DMS53 treated with DMSO at 0.1 percent for 48 hours (cell line): ENCODE measurements around the gene IFNGR1.
"Not testable (repeated sequence)": the region's sequence is repeated elsewhere in the genome, so short reads cannot be mapped to it uniquely, and the experiment has no call there.

ENCODE experiments used
- DNase-seq: peaks from one replicate; lab custom pipeline; 2025; ENCODE audit not compliant: unreplicated experiment; lab: John Stamatoyannopoulos, UW

IFNGR1 gene

DNA sequence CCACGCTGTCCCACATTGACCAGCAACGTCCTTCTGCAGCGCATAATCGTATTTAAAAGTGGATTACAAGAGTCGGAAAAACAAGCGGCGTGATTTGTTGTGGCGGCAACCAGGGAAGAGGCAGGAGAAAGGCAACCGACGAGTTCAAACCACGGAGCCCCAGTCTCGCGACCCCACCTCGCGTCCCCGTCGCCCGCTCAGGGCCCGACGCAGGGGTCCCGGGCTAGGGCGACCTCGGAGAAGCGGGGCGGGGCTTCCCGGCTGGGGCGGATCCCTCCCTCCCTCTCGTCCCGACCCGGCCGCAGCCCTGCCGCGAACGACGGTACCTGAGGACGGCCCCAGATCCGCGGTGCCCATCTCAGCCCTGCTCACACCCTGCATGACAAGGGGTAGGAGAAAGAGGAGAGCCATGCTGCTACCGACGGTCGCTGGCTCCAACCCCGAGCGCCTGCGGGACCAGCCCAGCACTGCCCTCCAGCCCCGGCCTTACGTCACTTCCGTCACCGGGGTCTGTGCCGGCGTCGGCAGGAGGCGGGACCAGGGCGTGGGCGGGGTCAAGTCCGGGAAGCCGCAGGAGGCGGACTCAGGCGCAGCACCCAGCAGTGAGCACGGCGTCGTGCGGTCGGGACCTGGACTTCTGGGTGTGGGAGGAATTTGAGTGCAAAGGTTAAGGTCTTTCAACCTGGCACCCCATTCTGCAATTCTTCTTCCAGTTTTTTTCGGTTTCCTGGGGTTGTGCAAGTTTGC is at the start of gene IFNGR1:
IFNGR1 (minus strand) TSS at position 469 of the 747 bp plus-strand sequence; CDS start at position 411, 58 bp downstream.
- peak; percentile 42 for DNase-seq

- DNase-seq = no peak
These were observed 49.7 kb upstream of the IFNGR1 start for GRCh38 chr6:137268911-137269310.

GRCh38 chr6:137266309-137266586 is 47.1 kb upstream of the IFNGR1 start:
- DNase-seq = no peak

DNA sequence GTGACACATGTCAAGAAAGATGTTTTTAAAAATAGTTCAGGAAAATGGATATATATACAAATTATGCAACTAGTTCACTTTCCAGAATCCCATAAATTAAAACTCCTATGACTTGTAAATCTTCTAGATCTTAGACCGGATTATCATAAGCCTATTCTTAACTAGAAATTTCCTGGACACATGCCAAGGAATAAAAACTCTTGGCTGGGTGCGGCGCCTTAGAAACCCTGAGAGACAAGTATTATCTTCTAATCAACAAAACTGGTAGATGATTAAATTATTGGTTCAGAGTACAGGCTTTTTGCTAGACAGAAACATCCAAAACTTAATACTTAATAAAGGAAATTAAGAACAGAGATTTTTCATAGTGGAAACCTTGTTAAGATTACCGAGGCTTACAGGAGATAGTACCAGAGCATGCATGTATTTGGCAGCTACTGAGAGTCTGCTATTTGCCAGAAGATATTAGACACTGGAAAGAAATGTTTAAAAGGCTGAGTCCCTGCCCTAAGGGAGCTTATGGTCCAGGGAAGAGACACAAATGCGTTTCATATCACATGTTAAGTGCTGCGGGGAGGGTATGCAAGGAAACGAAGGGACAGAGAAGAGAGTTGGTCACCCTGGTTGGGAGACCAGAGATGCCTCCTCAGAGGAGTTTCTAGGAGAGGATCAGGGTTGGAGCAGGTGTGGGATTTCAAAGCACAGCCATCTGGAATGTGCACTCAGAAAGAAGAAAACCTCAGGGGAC is 46.5 kb upstream of the IFNGR1 start:
- no peak for DNase-seq

- DNase-seq = no peak
These were observed 45.3 kb upstream of the IFNGR1 start for GRCh38 chr6:137264311-137265075.

GRCh38 chr6:137261761-137262160 is 42.6 kb upstream of the IFNGR1 start:
- no peak for DNase-seq

GRCh38 chr6:137261361-137261760 is 42.2 kb upstream of the IFNGR1 start:
- DNase-seq = no peak

GRCh38 chr6:137260217-137260616 is 41.0 kb upstream of the IFNGR1 start:
- DNase-seq = no peak

DNA sequence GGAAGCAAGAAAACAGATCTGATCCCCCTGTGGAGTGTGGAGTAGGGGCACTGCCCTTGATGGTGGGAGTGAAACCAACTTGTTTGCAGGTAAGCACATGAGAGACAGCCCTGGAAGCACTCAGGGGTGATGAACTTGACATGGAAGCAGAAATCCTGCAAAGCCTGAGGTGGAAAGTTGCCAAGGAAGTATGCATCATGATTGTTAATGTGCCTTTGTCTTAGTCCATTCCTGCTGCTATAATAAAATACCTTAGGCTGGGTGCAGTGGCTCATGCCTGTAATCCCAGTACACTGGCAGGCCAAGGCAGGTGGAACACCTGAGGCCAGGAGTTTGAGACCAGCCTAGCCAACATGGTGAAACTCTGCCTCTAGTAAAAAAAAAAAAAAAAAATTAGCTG is 40.2 kb upstream of the IFNGR1 start:
- DNase-seq = no peak

DNA sequence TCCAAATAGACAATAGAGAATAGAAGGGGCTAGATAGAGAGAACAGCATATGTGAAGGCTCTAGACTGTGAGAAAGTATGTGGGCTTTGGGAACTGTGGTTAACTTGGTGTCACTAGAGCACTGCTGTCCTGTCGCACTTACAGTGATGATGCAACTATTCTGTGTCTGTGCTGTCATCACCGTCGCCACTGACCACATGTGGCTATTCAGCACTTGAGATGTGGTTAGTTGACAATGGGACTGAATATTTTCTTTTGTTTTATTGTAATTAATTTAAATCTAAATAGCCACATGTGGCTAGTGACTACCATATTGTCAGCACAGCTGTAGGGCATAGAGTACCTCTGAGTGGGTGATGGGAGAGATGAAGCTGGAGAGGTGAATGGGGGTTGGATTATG is 39.0 kb upstream of the IFNGR1 start:
- DNase-seq = no peak

- DNase-seq = no peak
These were observed 37.3 kb upstream of the IFNGR1 start for GRCh38 chr6:137256350-137257103.

DNA sequence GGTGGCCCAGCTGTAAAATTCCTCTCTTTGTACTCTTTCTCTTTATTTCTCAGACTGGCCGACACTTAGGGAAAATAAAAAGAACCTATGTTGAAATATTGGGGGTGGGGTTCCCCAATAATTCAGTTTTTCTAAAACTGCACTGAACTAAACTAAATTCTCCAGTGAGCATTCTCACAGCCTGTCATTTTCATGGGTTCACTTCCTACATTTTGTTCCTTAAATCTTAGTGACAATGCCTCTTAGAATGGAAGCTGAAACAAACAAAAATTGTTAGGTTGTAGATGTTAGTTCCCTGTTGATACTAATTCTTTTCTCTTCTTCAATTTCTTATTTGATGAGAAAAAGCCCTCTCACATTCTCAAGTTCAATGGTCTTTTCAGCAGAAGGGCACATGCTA is 35.8 kb upstream of the IFNGR1 start:
- DNase-seq = no peak

- DNase-seq = not testable (repeated sequence)
These were observed 35.2 kb upstream of the IFNGR1 start for GRCh38 chr6:137254430-137254829.

GRCh38 chr6:137248702-137249101 is 29.5 kb upstream of the IFNGR1 start:
- DNase-seq = no peak

DNA sequence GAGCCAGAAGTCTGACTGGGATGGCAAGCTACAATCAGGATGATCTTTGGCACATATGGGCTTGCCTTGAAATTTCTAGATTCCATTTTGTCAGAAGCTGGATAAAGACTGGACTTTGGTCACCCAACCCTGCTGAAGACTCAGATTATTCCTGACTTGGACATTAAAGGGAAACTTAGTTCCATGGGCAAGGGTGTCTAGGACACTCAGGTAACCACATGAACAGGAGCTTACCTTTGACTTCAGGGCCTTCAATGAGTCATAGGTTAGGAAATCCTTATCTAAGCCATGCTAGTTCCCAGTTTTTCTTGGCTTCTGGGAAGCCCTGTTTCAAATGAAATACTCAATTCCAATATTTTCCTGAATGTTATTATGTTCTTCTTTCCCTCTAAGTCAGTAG is 28.5 kb upstream of the IFNGR1 start:
- DNase-seq = no peak

- DNase-seq = no peak
These were observed 27.6 kb upstream of the IFNGR1 start for GRCh38 chr6:137246791-137247202.

DNA sequence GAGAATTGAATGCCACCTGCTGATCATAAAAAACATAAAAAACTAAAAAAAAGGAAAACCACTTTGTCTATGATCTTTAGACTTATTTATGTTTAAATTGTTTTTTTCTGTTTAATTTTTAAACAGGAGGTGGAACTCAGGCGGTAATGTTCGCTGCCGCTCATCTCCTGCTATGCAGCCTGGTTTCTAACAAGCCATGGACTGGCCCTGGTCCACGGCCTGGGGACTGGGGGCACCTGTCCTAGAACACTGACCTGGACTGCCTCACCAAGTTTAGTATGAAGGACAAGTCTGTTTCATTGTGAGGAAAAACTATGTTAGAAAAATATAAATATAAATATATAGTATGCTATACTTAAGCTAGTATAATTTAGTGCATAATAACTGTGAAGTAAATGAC is 27.0 kb upstream of the IFNGR1 start:
- no peak for DNase-seq

DNA sequence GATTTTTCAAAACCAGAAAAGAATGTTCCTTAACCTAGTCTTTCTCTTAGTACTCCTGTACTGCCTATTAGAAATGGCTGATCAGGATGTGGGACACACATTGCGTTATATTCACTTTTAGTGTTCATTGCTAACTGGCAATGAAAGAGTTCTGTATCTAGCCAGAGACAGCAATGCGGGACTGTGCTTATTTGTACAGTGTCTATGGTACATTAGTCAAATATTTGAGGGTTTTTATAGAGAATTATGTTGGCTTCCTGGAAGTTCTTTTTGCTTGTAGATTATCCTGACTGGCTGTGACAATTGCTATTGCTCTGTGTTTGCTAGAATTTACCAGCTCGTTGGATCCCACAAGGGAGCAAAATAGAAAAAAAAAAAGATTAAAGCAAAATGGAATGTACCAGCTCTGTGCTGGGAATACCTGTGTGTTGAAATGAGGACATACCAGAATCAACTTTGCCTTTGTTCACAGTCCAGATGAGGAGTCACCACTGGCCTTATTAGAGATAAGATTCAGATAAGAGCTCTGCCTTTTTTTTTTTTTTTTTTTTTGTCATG is 22.4 kb upstream of the IFNGR1 start:
- DNase-seq = no peak

GRCh38 chr6:137240168-137240567 is 21.0 kb upstream of the IFNGR1 start:
- DNase-seq = no peak

DNA sequence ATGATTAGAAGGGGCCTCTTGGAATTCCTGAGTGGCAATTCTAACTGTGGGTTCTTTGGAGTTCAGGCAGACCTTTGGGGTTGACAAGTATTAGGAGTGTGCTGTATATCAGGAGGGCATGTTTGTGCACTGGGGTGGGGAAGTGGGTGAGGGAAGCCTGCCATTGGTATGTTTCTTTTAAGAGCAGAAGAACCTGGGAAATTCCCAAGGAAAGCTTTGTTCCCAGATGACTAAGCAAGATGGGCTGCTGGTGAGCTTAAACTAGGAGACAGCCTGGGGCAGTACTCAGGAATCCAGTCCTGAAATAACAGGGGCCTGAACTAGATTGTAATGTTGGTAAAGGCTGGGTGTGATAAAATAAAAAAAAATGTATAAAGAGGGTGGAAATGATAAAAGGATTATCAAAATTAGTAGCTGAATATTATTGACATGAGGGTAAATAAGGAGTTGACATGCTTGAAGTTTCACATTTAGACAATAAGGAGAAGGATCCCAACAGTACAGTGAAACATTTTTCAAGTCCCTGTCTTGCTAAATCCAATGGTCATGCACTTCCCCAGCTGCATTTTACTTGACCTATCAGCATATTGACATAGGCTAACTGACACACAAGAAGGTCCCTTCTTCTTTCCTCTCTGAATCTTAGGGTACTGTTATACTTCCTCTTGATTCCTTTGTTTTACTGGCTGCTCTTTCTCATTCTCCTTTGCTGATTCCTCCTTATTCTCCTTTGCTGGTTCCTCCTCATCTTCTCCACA is 18.4 kb upstream of the IFNGR1 start:
- no peak for DNase-seq
